Tibial nerve (tissue), 4 donors: ENCODE measurements around the gene SERPINB2.

ENCODE experiments used
- EP300 ChIP-seq, 2 donors: sonication (generic); formaldehyde crosslinking; IDR thresholded peaks; one replicate each; pipeline ENCODE4 v1.6.1; 2017; ENCODE audit warnings: antibody characterized with exemption in 2 of 2, mild to moderate bottlenecking in 1 of 2
- POLR2A ChIP-seq, 2 donors: fragments of 450-650 bp; IDR thresholded peaks; one replicate each; pipeline ENCODE4 v1.6.1; 2017; ENCODE audit warnings: antibody characterized with exemption in 2 of 2, mild to moderate bottlenecking in 2 of 2, moderate library complexity in 2 of 2
- TF ChIP-seq, protein P1 (sequence below), 5 experiments: fragments of 200-600 bp in 3 of 5; fragments of 450-650 bp in 2 of 5; sonication (generic) in 3 of 5; IDR thresholded peaks; one replicate each; pipeline ENCODE4 v1.5.1; 2016 to 2019; ENCODE audit warnings: antibody characterized with exemption in 5 of 5, mild to moderate bottlenecking in 3 of 5, moderate library complexity in 2 of 5

DNA sequence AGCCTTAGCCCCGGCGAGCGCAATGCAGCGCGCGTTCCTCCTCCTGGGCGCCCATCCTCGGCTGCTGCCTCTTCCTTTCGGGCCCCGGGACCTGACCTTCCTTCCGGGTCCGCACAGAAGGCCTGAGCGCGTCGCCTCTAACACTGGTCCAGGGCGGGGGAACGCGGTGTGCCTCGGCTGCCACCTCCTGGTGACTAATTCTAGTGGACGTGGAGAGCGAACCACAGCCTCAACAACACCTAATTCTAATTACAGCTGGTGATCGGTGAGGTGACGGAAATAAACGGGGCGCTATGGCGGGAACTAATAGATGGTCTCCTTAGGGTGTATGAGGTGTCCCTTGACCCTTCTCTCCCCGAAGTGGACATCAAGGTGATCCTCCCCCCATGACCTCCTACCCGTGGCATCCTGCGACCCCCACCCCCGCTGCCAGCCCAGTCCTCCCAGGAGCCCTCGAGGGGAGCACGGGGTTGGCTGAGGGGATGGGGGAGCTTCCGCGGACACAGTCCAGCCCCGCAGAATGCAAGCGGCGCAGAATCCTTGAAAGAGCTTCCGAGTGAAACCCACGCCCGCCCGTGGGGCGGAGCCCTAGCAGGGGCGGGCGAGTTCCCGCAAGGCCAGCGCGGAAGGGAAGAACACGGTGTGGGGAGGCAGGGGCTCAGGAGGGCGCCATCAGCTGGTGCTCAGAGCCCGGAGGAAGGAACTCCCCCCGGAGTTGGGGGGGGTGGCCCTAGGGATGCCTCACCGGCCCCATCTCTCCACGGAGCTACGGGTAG is 48.8 kb downstream of the SERPINB2 start:
- TF ChIP-seq, protein P1, sequence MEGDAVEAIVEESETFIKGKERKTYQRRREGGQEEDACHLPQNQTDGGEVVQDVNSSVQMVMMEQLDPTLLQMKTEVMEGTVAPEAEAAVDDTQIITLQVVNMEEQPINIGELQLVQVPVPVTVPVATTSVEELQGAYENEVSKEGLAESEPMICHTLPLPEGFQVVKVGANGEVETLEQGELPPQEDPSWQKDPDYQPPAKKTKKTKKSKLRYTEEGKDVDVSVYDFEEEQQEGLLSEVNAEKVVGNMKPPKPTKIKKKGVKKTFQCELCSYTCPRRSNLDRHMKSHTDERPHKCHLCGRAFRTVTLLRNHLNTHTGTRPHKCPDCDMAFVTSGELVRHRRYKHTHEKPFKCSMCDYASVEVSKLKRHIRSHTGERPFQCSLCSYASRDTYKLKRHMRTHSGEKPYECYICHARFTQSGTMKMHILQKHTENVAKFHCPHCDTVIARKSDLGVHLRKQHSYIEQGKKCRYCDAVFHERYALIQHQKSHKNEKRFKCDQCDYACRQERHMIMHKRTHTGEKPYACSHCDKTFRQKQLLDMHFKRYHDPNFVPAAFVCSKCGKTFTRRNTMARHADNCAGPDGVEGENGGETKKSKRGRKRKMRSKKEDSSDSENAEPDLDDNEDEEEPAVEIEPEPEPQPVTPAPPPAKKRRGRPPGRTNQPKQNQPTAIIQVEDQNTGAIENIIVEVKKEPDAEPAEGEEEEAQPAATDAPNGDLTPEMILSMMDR (IDR thresholded peaks at IDR 0.05), result peak; percentile 65 to 77 (median 70)
- TF ChIP-seq POLR2A (IDR thresholded peaks at IDR 0.05) (no peak), EP300 (IDR thresholded peaks at IDR 0.05) (no peak)
